SK-N-SH treated with all-trans-retinoic acid at 6 μM for 48 hours (cell line): ENCODE results near the gene SRD5A3.

Experiments used
- ATAC-seq: fragments of 200-7000 bp; cut with Tn5 transposase; 3 replicates; pipeline ENCODE4 v1.9.1; 2020; ENCODE audit warnings: mild to moderate bottlenecking, moderate library complexity
- ARNTL ChIP-seq: fragments of 450-650 bp; formaldehyde crosslinking; IDR thresholded peaks from 2 replicates; pipeline ENCODE4 v1.5.0; 2020; ENCODE audit warnings: low read depth, mild to moderate bottlenecking, moderate library complexity, borderline replicate concordance
- BACH2 ChIP-seq: fragments of 250-450 bp; sonication (Bioruptor Pico); IDR thresholded peaks from 2 replicates; pipeline ENCODE4 v1.9.0; 2021; ENCODE audit warnings: mild to moderate bottlenecking, borderline replicate concordance
- ESRRG ChIP-seq: fragments of 250-450 bp; sonication (Bioruptor Pico); IDR thresholded peaks from 2 replicates; pipeline ENCODE4 v1.6.1; 2021; ENCODE audit warnings: mild to moderate bottlenecking
- GLIS3 ChIP-seq: fragments of 250-450 bp; sonication (Bioruptor Pico); IDR thresholded peaks from 2 replicates; pipeline ENCODE4 v1.5.0; 2020; ENCODE audit warnings: mild to moderate bottlenecking, moderate library complexity
- ISL1 ChIP-seq: fragments of 250-450 bp; sonication (Bioruptor Pico); IDR thresholded peaks from 2 replicates; pipeline ENCODE4 v2.1.2; 2022; ENCODE audit warnings: mild to moderate bottlenecking, moderate library complexity
- OSR1 ChIP-seq: fragments of 250-450 bp; sonication (Bioruptor Pico); IDR thresholded peaks from 2 replicates; pipeline ENCODE4 v1.8.0; 2022; ENCODE audit warnings: moderate library complexity, mild to moderate bottlenecking, inconsistent platforms
- PPARA ChIP-seq: fragments of 250-450 bp; sonication (Bioruptor Pico); IDR thresholded peaks from 2 replicates; pipeline ENCODE4 v1.5.0; 2020; ENCODE audit warnings: mild to moderate bottlenecking, borderline replicate concordance
- RARB ChIP-seq: fragments of 250-450 bp; sonication (Bioruptor Pico); IDR thresholded peaks from 2 replicates; pipeline ENCODE4 v1.8.0; 2021; ENCODE audit warnings: mild to moderate bottlenecking, moderate library complexity
- SNAI2 ChIP-seq: fragments of 250-450 bp; sonication (Bioruptor Pico); IDR thresholded peaks from 2 replicates; pipeline ENCODE4 v1.5.0; 2020; ENCODE audit warnings: mild to moderate bottlenecking, moderate library complexity
- TCF4 ChIP-seq: fragments of 250-450 bp; sonication (Bioruptor Pico); IDR thresholded peaks from 2 replicates; pipeline ENCODE4 v1.8.0; 2021; ENCODE audit warnings: mild to moderate bottlenecking, moderate library complexity, borderline replicate concordance
- TOX ChIP-seq: fragments of 250-450 bp; sonication (Bioruptor Pico); IDR thresholded peaks from 2 replicates; pipeline ENCODE4 v1.8.0; 2021; ENCODE audit warnings: mild to moderate bottlenecking, moderate library complexity, borderline replicate concordance
- ZC3H10 ChIP-seq: fragments of 250-450 bp; sonication (Bioruptor Pico); IDR thresholded peaks from 2 replicates; pipeline ENCODE4 v1.5.1; 2021; ENCODE audit warnings: mild to moderate bottlenecking, moderate library complexity
- ZFP3 ChIP-seq: fragments of 250-450 bp; sonication (Bioruptor Pico); IDR thresholded peaks from 2 replicates; pipeline ENCODE4 v1.5.0; 2020; ENCODE audit warnings: mild to moderate bottlenecking, moderate library complexity
- ZFP30 ChIP-seq: fragments of 450-650 bp; formaldehyde crosslinking; IDR thresholded peaks from 2 replicates; pipeline ENCODE4 v1.5.0; 2022; ENCODE audit warnings: mild to moderate bottlenecking, moderate library complexity
- ZNF565 ChIP-seq: fragments of 450-650 bp; formaldehyde crosslinking; conservative IDR thresholded peaks from 2 replicates; pipeline ENCODE4 v1.5.0; 2020; ENCODE audit warnings: low read depth, mild to moderate bottlenecking, moderate library complexity
- ZNF70 ChIP-seq: fragments of 450-650 bp; formaldehyde crosslinking; IDR thresholded peaks from 2 replicates; pipeline ENCODE4 v1.5.0; 2020; ENCODE audit warnings: mild to moderate bottlenecking, moderate library complexity
- TF ChIP-seq, protein P1 (sequence below): fragments of 250-450 bp; sonication (Bioruptor Pico); IDR thresholded peaks from 2 replicates; pipeline ENCODE4 v1.8.0; 2021; ENCODE audit warnings: low read depth, mild to moderate bottlenecking, moderate library complexity, borderline replicate concordance
- TF ChIP-seq, protein P2 (sequence below): fragments of 250-450 bp; sonication (Bioruptor Pico); IDR thresholded peaks from 2 replicates; pipeline ENCODE4 v1.8.0; 2020; ENCODE audit warnings: mild to moderate bottlenecking, moderate library complexity, borderline replicate concordance
- TF ChIP-seq, protein P3 (sequence below): fragments of 250-450 bp; sonication (Bioruptor Pico); IDR thresholded peaks from 2 replicates; pipeline ENCODE4 v1.5.1; 2021; ENCODE audit warnings: mild to moderate bottlenecking, moderate library complexity
- TF ChIP-seq, protein P4 (sequence below): fragments of 250-450 bp; sonication (Bioruptor Pico); IDR thresholded peaks from 2 replicates; pipeline ENCODE4 v1.5.1; 2020; ENCODE audit warnings: low read depth, mild to moderate bottlenecking, moderate library complexity
- TF ChIP-seq, protein P5 (sequence below): fragments of 250-450 bp; sonication (Bioruptor Pico); IDR thresholded peaks from 2 replicates; pipeline ENCODE4 v1.5.0; 2020; ENCODE audit warnings: mild to moderate bottlenecking, moderate library complexity

Gene SRD5A3

DNA sequence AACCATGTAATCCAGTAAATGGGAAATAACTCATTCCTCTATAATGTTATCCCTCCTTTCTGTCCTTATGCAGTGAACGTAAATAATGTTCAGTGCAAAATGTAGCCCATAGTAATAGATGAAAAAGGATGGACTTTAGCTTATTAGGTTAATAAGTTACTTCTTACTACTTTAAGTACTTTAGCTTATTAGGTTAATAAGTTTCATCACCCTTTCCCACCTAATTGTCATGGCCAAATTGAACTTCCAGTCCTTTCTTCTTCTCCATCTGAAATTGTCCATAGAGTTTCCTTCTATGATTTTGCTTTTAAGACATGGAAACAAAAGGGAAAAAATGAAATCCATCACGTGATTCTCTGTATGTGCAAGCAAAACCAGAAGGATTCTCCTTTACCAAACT, 34.5 kb downstream of the SRD5A3 start:
- ATAC-seq = no peak
- TF ChIP-seq TOX (no peak), ZFP30 (no peak), ZNF70 (CRISPR knock-in tag) (no peak), TCF4 (CRISPR knock-in tag) (no peak), ARNTL (no peak), SNAI2 (CRISPR knock-in tag) (no peak), RARB (no peak), ISL1 (CRISPR knock-in tag) (no peak), ESRRG (CRISPR knock-in tag) (no peak), ZFP3 (CRISPR knock-in tag) (no peak), BACH2 (no peak)
- TF ChIP-seq, protein P1, sequence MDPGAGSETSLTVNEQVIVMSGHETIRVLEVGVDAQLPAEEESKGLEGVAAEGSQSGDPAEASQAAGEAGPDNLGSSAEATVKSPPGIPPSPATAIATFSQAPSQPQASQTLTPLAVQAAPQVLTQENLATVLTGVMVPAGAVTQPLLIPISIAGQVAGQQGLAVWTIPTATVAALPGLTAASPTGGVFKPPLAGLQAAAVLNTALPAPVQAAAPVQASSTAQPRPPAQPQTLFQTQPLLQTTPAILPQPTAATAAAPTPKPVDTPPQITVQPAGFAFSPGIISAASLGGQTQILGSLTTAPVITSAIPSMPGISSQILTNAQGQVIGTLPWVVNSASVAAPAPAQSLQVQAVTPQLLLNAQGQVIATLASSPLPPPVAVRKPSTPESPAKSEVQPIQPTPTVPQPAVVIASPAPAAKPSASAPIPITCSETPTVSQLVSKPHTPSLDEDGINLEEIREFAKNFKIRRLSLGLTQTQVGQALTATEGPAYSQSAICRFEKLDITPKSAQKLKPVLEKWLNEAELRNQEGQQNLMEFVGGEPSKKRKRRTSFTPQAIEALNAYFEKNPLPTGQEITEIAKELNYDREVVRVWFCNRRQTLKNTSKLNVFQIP = no peak
- TF ChIP-seq, protein P2, sequence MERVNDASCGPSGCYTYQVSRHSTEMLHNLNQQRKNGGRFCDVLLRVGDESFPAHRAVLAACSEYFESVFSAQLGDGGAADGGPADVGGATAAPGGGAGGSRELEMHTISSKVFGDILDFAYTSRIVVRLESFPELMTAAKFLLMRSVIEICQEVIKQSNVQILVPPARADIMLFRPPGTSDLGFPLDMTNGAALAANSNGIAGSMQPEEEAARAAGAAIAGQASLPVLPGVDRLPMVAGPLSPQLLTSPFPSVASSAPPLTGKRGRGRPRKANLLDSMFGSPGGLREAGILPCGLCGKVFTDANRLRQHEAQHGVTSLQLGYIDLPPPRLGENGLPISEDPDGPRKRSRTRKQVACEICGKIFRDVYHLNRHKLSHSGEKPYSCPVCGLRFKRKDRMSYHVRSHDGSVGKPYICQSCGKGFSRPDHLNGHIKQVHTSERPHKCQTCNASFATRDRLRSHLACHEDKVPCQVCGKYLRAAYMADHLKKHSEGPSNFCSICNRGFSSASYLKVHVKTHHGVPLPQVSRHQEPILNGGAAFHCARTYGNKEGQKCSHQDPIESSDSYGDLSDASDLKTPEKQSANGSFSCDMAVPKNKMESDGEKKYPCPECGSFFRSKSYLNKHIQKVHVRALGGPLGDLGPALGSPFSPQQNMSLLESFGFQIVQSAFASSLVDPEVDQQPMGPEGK (CRISPR knock-in tag) = no peak
- TF ChIP-seq, protein P3, sequence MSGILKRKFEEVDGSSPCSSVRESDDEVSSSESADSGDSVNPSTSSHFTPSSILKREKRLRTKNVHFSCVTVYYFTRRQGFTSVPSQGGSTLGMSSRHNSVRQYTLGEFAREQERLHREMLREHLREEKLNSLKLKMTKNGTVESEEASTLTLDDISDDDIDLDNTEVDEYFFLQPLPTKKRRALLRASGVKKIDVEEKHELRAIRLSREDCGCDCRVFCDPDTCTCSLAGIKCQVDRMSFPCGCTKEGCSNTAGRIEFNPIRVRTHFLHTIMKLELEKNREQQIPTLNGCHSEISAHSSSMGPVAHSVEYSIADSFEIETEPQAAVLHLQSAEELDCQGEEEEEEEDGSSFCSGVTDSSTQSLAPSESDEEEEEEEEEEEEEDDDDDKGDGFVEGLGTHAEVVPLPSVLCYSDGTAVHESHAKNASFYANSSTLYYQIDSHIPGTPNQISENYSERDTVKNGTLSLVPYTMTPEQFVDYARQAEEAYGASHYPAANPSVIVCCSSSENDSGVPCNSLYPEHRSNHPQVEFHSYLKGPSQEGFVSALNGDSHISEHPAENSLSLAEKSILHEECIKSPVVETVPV (CRISPR knock-in tag) = no peak

DNA sequence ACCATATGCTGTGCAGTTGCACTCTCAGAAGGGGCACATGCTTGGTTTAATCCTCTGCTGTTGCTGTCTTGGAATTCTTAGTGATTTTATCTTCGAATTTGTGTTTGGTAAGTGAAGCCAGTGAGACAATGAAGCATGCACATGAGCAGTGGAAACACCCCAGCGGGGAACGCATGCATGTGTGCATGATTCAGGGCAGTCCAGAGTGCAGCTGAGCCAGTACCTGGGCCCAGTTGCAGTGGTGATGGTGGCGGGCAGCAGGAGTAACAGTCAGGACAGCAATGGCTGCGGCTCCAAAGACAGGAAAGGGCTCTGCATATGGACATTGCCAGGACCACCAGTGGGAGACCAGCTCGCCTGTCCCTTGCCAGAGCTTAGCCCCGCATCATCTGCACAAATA, 35.5 kb downstream of the SRD5A3 start:
- no peak for ATAC-seq
- no peak for TF ChIP-seq PPARA
- TF ChIP-seq ZC3H10 (CRISPR knock-in tag) = no peak
- TF ChIP-seq BACH2 = no peak
- no peak for TF ChIP-seq SNAI2 (CRISPR knock-in tag)
- TF ChIP-seq ISL1 (CRISPR knock-in tag) = no peak
- no peak for TF ChIP-seq RARB
- TF ChIP-seq TOX = no peak

DNA sequence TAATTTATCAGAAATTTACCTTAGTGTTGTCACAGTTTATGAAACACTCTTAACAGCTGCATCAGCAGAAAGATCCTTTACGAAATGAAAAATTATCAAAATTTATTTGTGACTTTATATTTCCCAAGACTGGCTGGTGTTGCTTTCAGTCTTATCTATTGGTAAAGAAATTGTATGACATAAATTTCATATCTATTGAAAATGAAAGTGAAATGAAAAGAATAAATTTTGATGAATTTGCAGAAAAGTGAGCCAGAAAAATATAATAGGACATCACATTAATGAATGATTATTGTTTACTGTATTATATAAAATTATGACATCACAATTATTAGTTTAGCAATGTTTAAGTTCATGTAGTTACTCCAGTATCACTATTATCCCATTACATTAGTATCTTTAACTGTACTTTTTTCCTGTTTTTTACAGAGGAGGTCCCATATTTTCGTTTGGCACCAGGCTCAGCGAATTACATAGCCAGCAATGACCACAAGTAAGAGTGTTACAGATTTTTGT, 36.5 kb downstream of the SRD5A3 start:
- TF ChIP-seq SNAI2 (CRISPR knock-in tag) = no peak
- TF ChIP-seq, protein P3 (CRISPR knock-in tag) = no peak
- no peak for TF ChIP-seq ARNTL
- TF ChIP-seq RARB = no peak
- no peak for TF ChIP-seq PPARA
- TF ChIP-seq, protein P4, sequence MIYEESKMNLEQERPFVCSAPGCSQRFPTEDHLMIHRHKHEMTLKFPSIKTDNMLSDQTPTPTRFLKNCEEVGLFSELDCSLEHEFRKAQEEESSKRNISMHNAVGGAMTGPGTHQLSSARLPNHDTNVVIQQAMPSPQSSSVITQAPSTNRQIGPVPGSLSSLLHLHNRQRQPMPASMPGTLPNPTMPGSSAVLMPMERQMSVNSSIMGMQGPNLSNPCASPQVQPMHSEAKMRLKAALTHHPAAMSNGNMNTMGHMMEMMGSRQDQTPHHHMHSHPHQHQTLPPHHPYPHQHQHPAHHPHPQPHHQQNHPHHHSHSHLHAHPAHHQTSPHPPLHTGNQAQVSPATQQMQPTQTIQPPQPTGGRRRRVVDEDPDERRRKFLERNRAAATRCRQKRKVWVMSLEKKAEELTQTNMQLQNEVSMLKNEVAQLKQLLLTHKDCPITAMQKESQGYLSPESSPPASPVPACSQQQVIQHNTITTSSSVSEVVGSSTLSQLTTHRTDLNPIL = no peak
- TF ChIP-seq ZFP3 (CRISPR knock-in tag) = no peak
- TF ChIP-seq BACH2 = no peak
- TF ChIP-seq, protein P2 (CRISPR knock-in tag) = no peak
- no peak for TF ChIP-seq OSR1
- ATAC-seq = no peak

DNA sequence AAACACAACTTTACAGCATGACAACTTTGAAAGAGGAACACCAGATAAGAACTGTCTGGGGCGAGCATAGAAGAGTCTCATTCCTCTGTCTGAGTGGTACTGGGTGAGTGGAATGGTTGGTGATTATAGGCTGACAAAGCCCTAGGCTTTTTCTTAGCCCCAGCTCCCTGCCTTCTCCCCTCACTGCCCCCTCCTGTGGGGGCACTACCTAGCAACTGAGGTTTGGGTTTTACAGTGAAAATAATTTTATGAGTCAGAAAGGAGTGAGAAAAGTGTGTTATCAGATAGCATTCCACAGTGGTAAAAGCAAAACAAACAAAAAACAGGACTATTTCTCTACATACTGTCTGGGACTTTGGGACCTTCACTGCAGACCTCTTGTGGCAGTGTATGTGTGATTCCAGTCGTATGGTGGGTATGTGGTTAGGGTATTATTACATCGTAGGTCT, 39.2 kb downstream of the SRD5A3 start:
- no peak for ATAC-seq
- no peak for TF ChIP-seq ARNTL
- no peak for TF ChIP-seq ZFP30
- no peak for TF ChIP-seq BACH2
- no peak for TF ChIP-seq ZNF565 (CRISPR knock-in tag)
- TF ChIP-seq, protein P5, sequence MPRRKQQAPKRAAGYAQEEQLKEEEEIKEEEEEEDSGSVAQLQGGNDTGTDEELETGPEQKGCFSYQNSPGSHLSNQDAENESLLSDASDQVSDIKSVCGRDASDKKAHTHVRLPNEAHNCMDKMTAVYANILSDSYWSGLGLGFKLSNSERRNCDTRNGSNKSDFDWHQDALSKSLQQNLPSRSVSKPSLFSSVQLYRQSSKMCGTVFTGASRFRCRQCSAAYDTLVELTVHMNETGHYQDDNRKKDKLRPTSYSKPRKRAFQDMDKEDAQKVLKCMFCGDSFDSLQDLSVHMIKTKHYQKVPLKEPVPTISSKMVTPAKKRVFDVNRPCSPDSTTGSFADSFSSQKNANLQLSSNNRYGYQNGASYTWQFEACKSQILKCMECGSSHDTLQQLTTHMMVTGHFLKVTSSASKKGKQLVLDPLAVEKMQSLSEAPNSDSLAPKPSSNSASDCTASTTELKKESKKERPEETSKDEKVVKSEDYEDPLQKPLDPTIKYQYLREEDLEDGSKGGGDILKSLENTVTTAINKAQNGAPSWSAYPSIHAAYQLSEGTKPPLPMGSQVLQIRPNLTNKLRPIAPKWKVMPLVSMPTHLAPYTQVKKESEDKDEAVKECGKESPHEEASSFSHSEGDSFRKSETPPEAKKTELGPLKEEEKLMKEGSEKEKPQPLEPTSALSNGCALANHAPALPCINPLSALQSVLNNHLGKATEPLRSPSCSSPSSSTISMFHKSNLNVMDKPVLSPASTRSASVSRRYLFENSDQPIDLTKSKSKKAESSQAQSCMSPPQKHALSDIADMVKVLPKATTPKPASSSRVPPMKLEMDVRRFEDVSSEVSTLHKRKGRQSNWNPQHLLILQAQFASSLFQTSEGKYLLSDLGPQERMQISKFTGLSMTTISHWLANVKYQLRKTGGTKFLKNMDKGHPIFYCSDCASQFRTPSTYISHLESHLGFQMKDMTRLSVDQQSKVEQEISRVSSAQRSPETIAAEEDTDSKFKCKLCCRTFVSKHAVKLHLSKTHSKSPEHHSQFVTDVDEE = no peak
- no peak for TF ChIP-seq PPARA
- TF ChIP-seq ZFP3 (CRISPR knock-in tag) = no peak
- TF ChIP-seq, protein P4 = no peak
- TF ChIP-seq TCF4 (CRISPR knock-in tag) = no peak
- no peak for TF ChIP-seq ZNF70 (CRISPR knock-in tag)
- no peak for TF ChIP-seq RARB
- TF ChIP-seq GLIS3 = no peak
